HUDEP-2 (cell line): ENCODE data around the gene SNX19.
"Not testable (repeated sequence)": the region's sequence is repeated elsewhere in the genome, so short reads cannot be mapped to it uniquely, and the experiment has no call there.

Experiments
- DNase-seq, 76 experiments: peaks; one replicate each; lab custom pipeline; 2025; ENCODE audit not compliant: unreplicated experiment in 76 of 76; lab: John Stamatoyannopoulos, UW

Gene SNX19

GRCh38 chr11:130916238-130916855, at the start of gene SNX19:
Gene SNX19, minus strand, starts transcription at chr11:130916479. Its CDS starts 540 bp downstream, at chr11:130915939.
- peak in 74 of 76 experiments; percentile 6 to 89 (median 74) for DNase-seq

GRCh38 chr11:130964058-130964792, 47.9 kb upstream of the SNX19 start:
- no peak for DNase-seq

GRCh38 chr11:130947889-130948288, 31.6 kb upstream of the SNX19 start:
- DNase-seq, result no peak

- no peak for DNase-seq
Measured at GRCh38 chr11:130947481-130947880, 31.2 kb upstream of the SNX19 start.

- no peak for DNase-seq
Measured at GRCh38 chr11:130947058-130947457, 30.8 kb upstream of the SNX19 start.

- DNase-seq, result no peak
Measured at GRCh38 chr11:130945896-130946295, 29.6 kb upstream of the SNX19 start.

GRCh38 chr11:130940706-130941105, 24.4 kb upstream of the SNX19 start:
- DNase-seq, result no peak

GRCh38 chr11:130937051-130937450, 20.8 kb upstream of the SNX19 start:
- no peak for DNase-seq

- no peak for DNase-seq
Measured at GRCh38 chr11:130932086-130932712, 15.9 kb upstream of the SNX19 start.

GRCh38 chr11:130924750-130925149, 8.5 kb upstream of the SNX19 start:
- no peak for DNase-seq

GRCh38 chr11:130920612-130921011, 4.3 kb upstream of the SNX19 start:
- not testable (repeated sequence) for DNase-seq

- DNase-seq, result no peak
Measured at GRCh38 chr11:130918081-130918480, 1.8 kb upstream of the SNX19 start.

GRCh38 chr11:130916910-130917309, 631 bp upstream of the SNX19 start:
- DNase-seq, result no peak

- peak in 4 of 76 experiments; percentile 27 to 54 (median 38) for DNase-seq
Measured at GRCh38 chr11:130915603-130916237, 559 bp downstream of the SNX19 start.

GRCh38 chr11:130913268-130913667, 3.0 kb downstream of the SNX19 start:
- no peak for DNase-seq

- no peak for DNase-seq
Measured at GRCh38 chr11:130912552-130912951, 3.7 kb downstream of the SNX19 start.

GRCh38 chr11:130911306-130911705, 5.0 kb downstream of the SNX19 start:
- no peak for DNase-seq

GRCh38 chr11:130909650-130910049, 6.6 kb downstream of the SNX19 start:
- no peak for DNase-seq

GRCh38 chr11:130908770-130909625, 7.3 kb downstream of the SNX19 start:
- DNase-seq, result no peak

GRCh38 chr11:130908061-130908460, 8.2 kb downstream of the SNX19 start:
- no peak for DNase-seq
